ENCODE data around the gene MAPK8IP2. TPM values are rescaled to one million over a fixed set of nuclear protein-coding genes. Genes with fewer than 3 reads are reported as not detected.
A peak's percentile ranks its signal among the peaks of the same experiment; 100 is the strongest.

The MAPK8IP2 gene
- total and polyA plus RNA-seq, 10 of the 15 experiments (the other 5 are each of a cell fraction or from before 2014, with no cell fraction given) = 0.01 to 0.13 (median 0.06) TPM; not detected in 4

- peak; percentile 29 for TF ChIP-seq E4F1 (IDR thresholded peaks at IDR 0.05; ENCODE audit: borderline replicate concordance, partially characterized antibody)
- peak; percentile 34; the same call in 1 of the 2 replicates for TF ChIP-seq HCFC1 (IDR thresholded peaks at IDR 0.05; ENCODE audit: low read length)
- 0 out of 4 replicates have a peak, but pooled peaks have one; percentile 7 to 57 for TF ChIP-seq SRF (IDR thresholded peaks at IDR 0.05; ENCODE audit: low read depth in 2 of 2, low read length in 2 of 2)
- peak; percentile 46 for TF ChIP-seq RELA (IDR thresholded peaks at IDR 0.05; ENCODE audit: borderline replicate concordance, partially characterized antibody)
- peak; percentile 99 for TF ChIP-seq NR2F1 (conservative IDR thresholded peaks at IDR 0.05)
- TF ChIP-seq POLR2AphosphoS2 (IDR thresholded peaks at IDR 0.05; ENCODE audit: low read depth, low read length) = peak; percentile 71; the same call in 1 of the 2 replicates
- TF ChIP-seq RFX5 (IDR thresholded peaks at IDR 0.05; ENCODE audit: low read depth, low read length) = peak; percentile 70
- TF ChIP-seq NR2C2 (IDR thresholded peaks at IDR 0.05; ENCODE audit: borderline replicate concordance, control insufficient read depth, insufficient read length, low read depth) = peak; percentile 62
- TF ChIP-seq STAT1 (conservative IDR thresholded peaks at IDR 0.05) = 0 out of 2 replicates have a peak, but pooled peaks have one; percentile 26
- TF ChIP-seq MLLT1 (IDR thresholded peaks at IDR 0.05) = 0 out of 2 replicates have a peak, but pooled peaks have one; percentile 14
- TF ChIP-seq NBN (IDR thresholded peaks at IDR 0.05) = 0 out of 2 replicates have a peak, but pooled peaks have one; percentile 41
- TF ChIP-seq RCOR1 (conservative IDR thresholded peaks at IDR 0.05; ENCODE audit: low read depth, low read length) = 0 out of 2 replicates have a peak, but pooled peaks have one; percentile 38
- 0 out of 2 replicates have a peak, but pooled peaks have one; percentile 53 for TF ChIP-seq IRF3 (IDR thresholded peaks at IDR 0.05)
- TF ChIP-seq ZBTB4 (CRISPR knock-in tag; IDR thresholded peaks at IDR 0.05) = no peak
- no peak for TF ChIP-seq YBX1 (IDR thresholded peaks at IDR 0.05)
These were observed 17.9 kb upstream of the MAPK8IP2 start, which contains the start of gene CHKB (continued) for GRCh38 chr22:50582493-50583293.
